Astrocyte (in vitro differentiated cells and primary cell): Measurements from ENCODE around the gene RHOT1. TPM values are rescaled to one million over a fixed set of nuclear protein-coding genes. Genes with fewer than 3 reads are reported as not detected.

Experiments used
- DNase-seq: peaks from one replicate; pipeline ENCODE4 v3.0.0-alpha.2; 2010; ENCODE audit warnings: low read depth
- FAIRE-seq: peaks from 2 replicates; lab custom pipeline; 2011; peaks lifted over from hg19 to GRCh38; lab: Jason Lieb, UNC
- H2AFZ ChIP-seq: 2 replicates; pipeline ENCODE4 v1.6.0; 2012; ENCODE audit warnings: low read depth, low read length, inconsistent platforms
- H3K27ac ChIP-seq: 2 replicates; pipeline ENCODE4 v1.5.1; 2011; ENCODE audit warnings: low read depth, low read length, inconsistent platforms
- H3K27me3 ChIP-seq: 2 replicates; pipeline ENCODE4 v1.6.0; 2011; ENCODE audit warnings: low read length, inconsistent platforms; ENCODE audit not compliant: insufficient read depth
- H3K36me3 ChIP-seq: 2 replicates; pipeline ENCODE4 v1.5.1; 2011; ENCODE audit warnings: low read length, inconsistent platforms; ENCODE audit not compliant: insufficient read depth
- H3K4me1 ChIP-seq: 2 replicates; pipeline ENCODE4 v1.5.1; 2011; ENCODE audit warnings: low read length, inconsistent platforms; ENCODE audit not compliant: insufficient read depth
- H3K4me2 ChIP-seq: 2 replicates; pipeline ENCODE4 v1.6.0; 2012; ENCODE audit warnings: low read length, inconsistent platforms
- H3K4me3 ChIP-seq: 2 replicates; pipeline ENCODE4 v1.5.1; 2011; ENCODE audit warnings: low read depth, mild to moderate bottlenecking, low read length, inconsistent platforms; ENCODE audit not compliant: insufficient read depth
- H3K79me2 ChIP-seq: 2 replicates; pipeline ENCODE4 v1.6.0; 2012; ENCODE audit warnings: mild to moderate bottlenecking, low read length, inconsistent platforms; ENCODE audit not compliant: insufficient read depth
- H3K9ac ChIP-seq: 2 replicates; pipeline ENCODE4 v1.6.0; 2012; ENCODE audit warnings: mild to moderate bottlenecking, low read length, inconsistent platforms
- H3K9me3 ChIP-seq: 2 replicates; pipeline ENCODE4 v1.5.1; 2012; ENCODE audit warnings: low read depth, mild to moderate bottlenecking, low read length, inconsistent platforms; ENCODE audit not compliant: insufficient read depth
- H4K20me1 ChIP-seq: 2 replicates; pipeline ENCODE4 v1.6.0; 2012; ENCODE audit warnings: low read length, inconsistent platforms; ENCODE audit not compliant: insufficient read depth
- H3K27ac Mint-ChIP-seq: one replicate; pipeline ENCODE4 v1.8.0; 2021; ENCODE audit warnings: mild to moderate bottlenecking, mixed read lengths; ENCODE audit not compliant: unreplicated experiment
- H3K27me3 Mint-ChIP-seq: one replicate; pipeline ENCODE4 v1.8.0; 2021; ENCODE audit warnings: low read depth, mixed read lengths; ENCODE audit not compliant: unreplicated experiment
- H3K36me3 Mint-ChIP-seq: one replicate; pipeline ENCODE4 v1.8.0; 2021; ENCODE audit warnings: low read depth, mixed read lengths; ENCODE audit not compliant: unreplicated experiment
- H3K4me1 Mint-ChIP-seq: one replicate; pipeline ENCODE4 v1.8.0; 2021; ENCODE audit warnings: low read depth, mixed read lengths; ENCODE audit not compliant: unreplicated experiment
- H3K4me3 Mint-ChIP-seq: one replicate; pipeline ENCODE4 v1.8.0; 2021; ENCODE audit warnings: mild to moderate bottlenecking, moderate library complexity, mixed read lengths; ENCODE audit not compliant: unreplicated experiment
- H3K9me3 Mint-ChIP-seq: one replicate; pipeline ENCODE4 v1.8.0; 2021; ENCODE audit warnings: mild to moderate bottlenecking, mixed read lengths; ENCODE audit not compliant: unreplicated experiment
- CTCF ChIP-seq: IDR thresholded peaks from 2 replicates; pipeline ENCODE4 v1.5.1; 2011; ENCODE audit warnings: low read depth, mild to moderate bottlenecking, inconsistent platforms, low read length, moderate library complexity; ENCODE audit not compliant: insufficient read depth
- EZH2 ChIP-seq: IDR thresholded peaks from 2 replicates; pipeline ENCODE4 v1.6.1; 2012; ENCODE audit warnings: mild to moderate bottlenecking, low read length, inconsistent platforms; ENCODE audit not compliant: insufficient read depth
- total RNA-seq: library from RNA; stranded (reverse); gene quantifications from 2 replicates; pipeline ENCODE4 v1.2.1, GENCODE V29; 2021

Gene RHOT1
- total RNA-seq, 1 donor from 2014 or later = 20.9 TPM

- Mint-ChIP-seq H3K36me3 (peaks cover 3% of the 10 kb centered on the region), H3K4me1 (peaks cover 13% of the 10 kb centered on the region), H3K4me3 (peak overlapping the region; percentile 86), H3K27ac (no peak overlapping the region), H3K27me3 (no peaks in the 10 kb centered on the region), H3K9me3 (no peaks in the 10 kb centered on the region)
- Histone ChIP-seq H3K9me3 (no peaks in the 10 kb centered on the region), H3K4me2 (peak overlapping the region; percentile 100), H3K9ac (peak overlapping the region; percentile 95), H3K4me3 (peak overlapping the region; percentile 96), H3K4me1 (peaks cover 14% of the 10 kb centered on the region), H3K27ac (peak overlapping the region; percentile 90), H3K27me3 (no peaks in the 10 kb centered on the region), H4K20me1 (peaks cover 14% of the 10 kb centered on the region), H3K79me2 (peaks cover 37% of the 10 kb centered on the region), H2AFZ (peak overlapping the region; percentile 89), H3K36me3 (no peaks in the 10 kb centered on the region)
- no peak for TF ChIP-seq CTCF
- TF ChIP-seq EZH2 = no peak
- peak; percentile 78 for DNase-seq
- FAIRE-seq = no peak
Measured at GRCh38 chr17:32141258-32141657, 1.0 kb upstream of the RHOT1 start.

GRCh38 chr17:32141679-32142037 is 644 bp upstream of the RHOT1 start:
- Histone ChIP-seq H3K27me3 (no peaks in the 10 kb centered on the region), H3K27ac (peak overlapping the region; percentile 90), H3K36me3 (no peaks in the 10 kb centered on the region), H3K4me1 (peaks cover 14% of the 10 kb centered on the region), H3K4me3 (peak overlapping the region; percentile 96), H4K20me1 (peaks cover 14% of the 10 kb centered on the region), H3K9ac (peak overlapping the region; percentile 95), H3K79me2 (peaks cover 37% of the 10 kb centered on the region), H3K9me3 (no peaks in the 10 kb centered on the region), H2AFZ (peak overlapping the region; percentile 89), H3K4me2 (peak overlapping the region; percentile 100)
- Mint-ChIP-seq H3K36me3 (no peaks in the 10 kb centered on the region), H3K27me3 (no peaks in the 10 kb centered on the region), H3K27ac (peak overlapping the region; percentile 90), H3K9me3 (no peaks in the 10 kb centered on the region), H3K4me1 (peaks cover 13% of the 10 kb centered on the region), H3K4me3 (peak overlapping the region; percentile 86)
- TF ChIP-seq CTCF (no peak), EZH2 (no peak)
- FAIRE-seq (no peak), DNase-seq (no peak)

GRCh38 chr17:32142857-32143526 is 690 bp downstream of the RHOT1 start:
- Mint-ChIP-seq H3K27ac (peak overlapping the region; percentile 94), H3K4me1 (peaks cover 13% of the 10 kb centered on the region), H3K4me3 (peak overlapping the region; percentile 100), H3K27me3 (no peaks in the 10 kb centered on the region), H3K36me3 (no peaks in the 10 kb centered on the region), H3K9me3 (no peaks in the 10 kb centered on the region)
- peak overlapping the region; percentile 96 for H3K4me3 ChIP-seq
- H3K4me1 ChIP-seq = peaks cover 14% of the 10 kb centered on the region
- TF ChIP-seq CTCF (no peak), EZH2 (no peak)
- H3K27ac ChIP-seq = peak overlapping the region; percentile 79
- H3K36me3 ChIP-seq = no peaks in the 10 kb centered on the region
- H3K79me2 ChIP-seq = peaks cover 43% of the 10 kb centered on the region
- no peaks in the 10 kb centered on the region for H3K9me3 ChIP-seq
- peak overlapping the region; percentile 81 for H2AFZ ChIP-seq
- DNase-seq (peak; percentile 70), FAIRE-seq (no peak)
- H4K20me1 ChIP-seq = peaks cover 20% of the 10 kb centered on the region
- H3K9ac ChIP-seq = peak overlapping the region; percentile 95
- peak overlapping the region; percentile 100 for H3K4me2 ChIP-seq
- no peaks in the 10 kb centered on the region for H3K27me3 ChIP-seq
